Bronchial epithelial cell (primary cell): Measurements from ENCODE around the gene NYNRIN. TPM values are rescaled to one million over a fixed set of nuclear protein-coding genes. Genes with fewer than 3 reads are reported as not detected.

Experiments used
- DNase-seq: peaks from one replicate; pipeline ENCODE4 v3.0.0-alpha.2; 2010; ENCODE audit warnings: low read depth
- FAIRE-seq: peaks from 2 replicates; lab custom pipeline; 2011; peaks lifted over from hg19 to GRCh38; lab: Jason Lieb, UNC
- H3K27me3 ChIP-seq: 2 replicates; pipeline ENCODE4 v1.5.1; 2011; ENCODE audit warnings: low read length; ENCODE audit not compliant: control insufficient read depth, insufficient read depth
- H3K36me3 ChIP-seq: 2 replicates; pipeline ENCODE4 v1.5.1; 2011; ENCODE audit warnings: low read length; ENCODE audit not compliant: control insufficient read depth, insufficient read depth
- H3K4me3 ChIP-seq: 2 replicates; pipeline ENCODE4 v1.5.1; 2011; ENCODE audit warnings: mild to moderate bottlenecking, low read depth, low read length, control low read depth
- total RNA-seq: library from RNA; depleted of rRNA; stranded (reverse); fragments of >200 nt; gene quantifications from 2 replicates; pipeline ENCODE4 v1.2.1, GENCODE V29; 2014
- TF ChIP-seq, protein P1 (sequence below): IDR thresholded peaks from 2 replicates; pipeline ENCODE4 v1.5.1; 2011; ENCODE audit warnings: mild to moderate bottlenecking, moderate library complexity, low read length, control low read depth, inconsistent platforms; ENCODE audit not compliant: insufficient read depth, severe bottlenecking

Gene NYNRIN
- total RNA-seq, 1 donor from 2014 or later, result 2.6 TPM

DNA sequence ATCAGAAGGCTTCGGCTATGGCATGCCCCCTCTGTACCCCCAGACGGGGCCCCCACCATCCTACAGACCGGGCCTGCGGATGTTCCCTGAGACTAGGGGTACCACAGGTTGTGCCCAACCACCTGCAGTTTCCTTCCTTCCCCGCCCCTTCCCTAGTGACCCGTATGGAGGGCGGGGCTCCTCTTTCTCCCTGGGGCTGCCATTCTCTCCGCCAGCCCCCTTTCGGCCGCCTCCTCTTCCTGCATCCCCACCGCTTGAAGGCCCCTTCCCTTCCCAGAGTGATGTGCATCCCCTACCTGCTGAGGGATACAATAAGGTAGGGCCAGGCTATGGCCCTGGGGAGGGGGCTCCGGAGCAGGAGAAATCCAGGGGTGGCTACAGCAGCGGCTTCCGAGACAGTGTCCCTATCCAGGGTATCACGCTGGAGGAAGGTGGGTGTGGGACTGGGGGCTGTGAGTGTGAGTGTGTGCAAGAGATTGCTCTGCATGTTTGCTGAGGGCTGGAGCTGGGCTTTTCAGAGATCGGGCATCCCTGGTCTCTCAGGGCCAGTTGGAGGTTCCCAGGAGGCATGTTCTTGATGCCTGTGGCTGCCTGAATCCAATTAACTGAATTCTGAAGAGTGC lies 22.2 kb upstream of the NYNRIN start:
- DNase-seq (no peak), FAIRE-seq (no peak)
- peaks cover 4% of the 10 kb centered on the region for H3K36me3 ChIP-seq
- H3K27me3 ChIP-seq, result no peaks in the 10 kb centered on the region
- no peak overlapping the region for H3K4me3 ChIP-seq
- TF ChIP-seq, protein P1, sequence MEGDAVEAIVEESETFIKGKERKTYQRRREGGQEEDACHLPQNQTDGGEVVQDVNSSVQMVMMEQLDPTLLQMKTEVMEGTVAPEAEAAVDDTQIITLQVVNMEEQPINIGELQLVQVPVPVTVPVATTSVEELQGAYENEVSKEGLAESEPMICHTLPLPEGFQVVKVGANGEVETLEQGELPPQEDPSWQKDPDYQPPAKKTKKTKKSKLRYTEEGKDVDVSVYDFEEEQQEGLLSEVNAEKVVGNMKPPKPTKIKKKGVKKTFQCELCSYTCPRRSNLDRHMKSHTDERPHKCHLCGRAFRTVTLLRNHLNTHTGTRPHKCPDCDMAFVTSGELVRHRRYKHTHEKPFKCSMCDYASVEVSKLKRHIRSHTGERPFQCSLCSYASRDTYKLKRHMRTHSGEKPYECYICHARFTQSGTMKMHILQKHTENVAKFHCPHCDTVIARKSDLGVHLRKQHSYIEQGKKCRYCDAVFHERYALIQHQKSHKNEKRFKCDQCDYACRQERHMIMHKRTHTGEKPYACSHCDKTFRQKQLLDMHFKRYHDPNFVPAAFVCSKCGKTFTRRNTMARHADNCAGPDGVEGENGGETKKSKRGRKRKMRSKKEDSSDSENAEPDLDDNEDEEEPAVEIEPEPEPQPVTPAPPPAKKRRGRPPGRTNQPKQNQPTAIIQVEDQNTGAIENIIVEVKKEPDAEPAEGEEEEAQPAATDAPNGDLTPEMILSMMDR, result no peak

DNA sequence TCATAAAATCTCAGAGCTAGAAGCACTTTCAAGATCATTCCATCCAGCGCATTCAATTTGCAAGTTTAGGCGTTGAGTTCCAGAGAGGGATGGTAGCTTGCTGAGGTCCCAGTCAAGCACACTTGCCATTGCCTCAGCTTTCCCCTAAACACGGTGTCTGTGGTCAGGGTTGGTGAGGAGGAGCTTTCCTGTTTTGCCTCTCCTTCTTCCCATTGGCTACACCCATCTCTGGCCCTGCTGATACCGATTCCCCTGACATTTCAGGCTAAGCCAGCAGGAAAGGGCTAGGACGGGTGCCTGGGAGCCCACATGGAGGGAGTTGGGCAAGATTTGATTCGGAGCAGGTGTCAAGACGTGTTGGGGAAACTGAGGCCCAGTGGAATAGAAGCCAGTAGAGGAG lies 21.7 kb upstream of the NYNRIN start:
- DNase-seq, result no peak
- no peak overlapping the region for H3K4me3 ChIP-seq
- H3K27me3 ChIP-seq, result no peaks in the 10 kb centered on the region
- TF ChIP-seq, protein P1, result no peak
- peaks cover 4% of the 10 kb centered on the region for H3K36me3 ChIP-seq
- FAIRE-seq, result no peak

DNA sequence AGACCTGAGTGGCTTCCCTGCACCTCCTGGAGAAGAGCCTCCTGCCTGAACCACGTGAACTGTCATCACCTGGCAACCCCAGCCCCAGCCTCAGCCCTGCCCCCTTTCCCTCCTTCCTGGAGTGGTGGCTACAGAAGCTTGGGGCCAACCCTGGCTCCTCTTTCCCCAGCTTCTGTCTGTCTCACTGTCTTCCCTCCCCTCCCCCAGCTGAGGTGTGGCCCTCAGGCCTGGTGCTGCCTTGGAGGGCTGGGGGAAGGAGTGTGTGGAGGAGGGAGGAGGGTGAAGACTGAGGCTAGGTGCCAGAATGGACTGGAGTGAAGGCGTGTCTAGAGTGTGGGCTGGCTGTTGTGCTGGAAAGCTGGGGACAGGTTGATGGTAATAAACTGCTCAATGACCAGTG lies 21.1 kb upstream of the NYNRIN start:
- no peak overlapping the region for H3K4me3 ChIP-seq
- no peak for FAIRE-seq
- DNase-seq, result peak; percentile 27
- peaks cover 4% of the 10 kb centered on the region for H3K36me3 ChIP-seq
- TF ChIP-seq, protein P1, result no peak
- H3K27me3 ChIP-seq, result no peaks in the 10 kb centered on the region

DNA sequence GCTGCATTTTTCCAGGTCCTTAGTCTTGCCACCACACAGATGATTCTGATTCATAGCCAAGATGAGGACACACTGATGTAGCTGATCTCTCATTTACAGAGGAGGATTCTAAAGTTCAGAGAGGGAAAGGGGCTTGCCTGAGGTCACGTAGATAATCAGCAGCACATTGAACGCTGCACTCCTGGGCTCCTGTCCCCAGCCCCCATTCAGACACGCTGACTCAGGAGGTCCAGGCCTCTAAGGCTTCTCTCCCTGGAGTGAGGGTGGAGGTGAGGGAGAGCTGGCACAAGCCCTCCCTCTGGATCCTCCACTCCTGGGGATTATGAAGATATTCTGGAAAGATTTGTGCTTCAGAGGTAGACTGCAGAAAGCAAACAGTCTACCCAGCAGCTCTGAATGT lies 20.5 kb upstream of the NYNRIN start:
- TF ChIP-seq, protein P1, result no peak
- Histone ChIP-seq H3K36me3 (peaks cover 2% of the 10 kb centered on the region), H3K4me3 (no peak overlapping the region), H3K27me3 (no peaks in the 10 kb centered on the region)
- DNase-seq (no peak), FAIRE-seq (peak; percentile 60)

DNA sequence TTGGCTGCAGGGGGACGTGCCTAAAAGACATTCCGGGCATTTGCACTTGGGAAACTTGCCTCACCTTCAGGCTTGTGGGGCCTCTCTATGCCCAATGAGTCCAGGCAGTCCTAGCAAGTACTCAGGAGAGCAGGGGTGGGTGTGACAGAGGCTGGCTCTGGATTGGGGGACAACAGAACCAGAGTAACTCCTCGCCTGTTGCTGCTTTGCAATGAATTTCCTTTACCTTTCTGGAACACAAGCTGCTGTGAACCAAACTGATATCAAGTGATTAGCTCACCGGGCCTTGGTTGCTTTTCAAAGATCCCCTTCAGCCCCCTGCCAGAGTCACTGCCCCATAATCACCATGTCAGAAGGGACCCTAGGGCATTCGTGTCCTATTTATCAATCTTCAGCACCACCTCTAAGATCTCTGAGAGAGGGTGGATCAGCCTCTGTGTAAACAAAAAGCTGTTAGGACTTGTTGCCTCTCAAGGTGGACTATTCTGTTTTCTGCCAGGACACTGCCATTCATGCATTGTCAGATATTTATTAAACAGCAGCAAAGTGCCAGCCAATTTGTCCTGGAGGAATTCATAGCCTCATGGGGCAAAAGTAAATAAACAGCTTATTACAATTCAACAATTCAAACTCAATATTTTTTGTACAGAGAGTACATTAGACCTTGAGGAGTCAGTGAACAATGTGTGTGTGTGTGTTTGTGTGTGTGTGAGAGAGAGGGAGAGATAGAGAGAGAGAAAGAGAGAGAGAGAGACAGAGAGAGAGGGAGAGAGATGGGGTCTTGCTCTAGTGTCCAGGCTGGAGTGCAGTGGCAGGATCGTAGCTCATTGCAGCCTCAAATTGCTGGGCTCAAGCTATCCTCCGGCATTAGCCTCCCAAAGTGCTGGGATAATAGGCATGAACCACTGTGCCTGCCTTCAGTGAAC lies 19.6 kb upstream of the NYNRIN start:
- no peaks in the 10 kb centered on the region for H3K27me3 ChIP-seq
- TF ChIP-seq, protein P1, result no peak
- no peak for FAIRE-seq

More for the DNA sequence above, 19.6 kb upstream of the NYNRIN start:
- H3K4me3 ChIP-seq, result no peak overlapping the region
- peak; percentile 71 for DNase-seq
- no peaks in the 10 kb centered on the region for H3K36me3 ChIP-seq
